NB4 (cell line): ENCODE results near the gene SPECC1L.

Source experiments
- CTCF ChIP-seq: IDR thresholded peaks from one replicate; pipeline ENCODE4 v1.5.1; 2012; ENCODE audit warnings: low read depth, low read length
- MAX ChIP-seq: IDR thresholded peaks from 2 replicates; pipeline ENCODE4 v1.6.1; 2011; ENCODE audit warnings: low read depth, low read length
- MYC ChIP-seq: IDR thresholded peaks from 2 replicates; pipeline ENCODE4 v1.6.1; 2011; ENCODE audit warnings: low read depth, low read length
- POLR2A ChIP-seq: IDR thresholded peaks from 2 replicates; pipeline ENCODE4 v1.6.1; 2011; ENCODE audit warnings: mild to moderate bottlenecking; ENCODE audit not compliant: insufficient read length; ENCODE audit errors: extremely low read depth

- TF ChIP-seq CTCF (no peak), POLR2A (no peak), MAX (no peak), MYC (no peak)
Observed at GRCh38 chr22:24367841-24368240, 97.2 kb downstream of the SPECC1L start.
